GM12875 (cell line): Measurements from ENCODE around the gene PPL.
A peak's percentile ranks its signal among the peaks of the same experiment; 100 is the strongest.

Experiments
- H3K4me3 ChIP-seq: one replicate; pipeline ENCODE4 v1.5.1; 2011; ENCODE audit warnings: low read depth, low read length, control low read depth
- CTCF ChIP-seq: IDR thresholded peaks from 2 replicates; pipeline ENCODE4 v1.5.1; 2011; ENCODE audit warnings: low read depth, mild to moderate bottlenecking, control low read depth, inconsistent platforms, low read length, moderate library complexity, borderline replicate concordance; ENCODE audit not compliant: insufficient read depth

PPL gene

GRCh38 chr16:4847774-4848587 is 89.0 kb downstream of the PPL start:
- peak overlapping the region; percentile 96 for H3K4me3 ChIP-seq
- no peak for TF ChIP-seq CTCF

DNA sequence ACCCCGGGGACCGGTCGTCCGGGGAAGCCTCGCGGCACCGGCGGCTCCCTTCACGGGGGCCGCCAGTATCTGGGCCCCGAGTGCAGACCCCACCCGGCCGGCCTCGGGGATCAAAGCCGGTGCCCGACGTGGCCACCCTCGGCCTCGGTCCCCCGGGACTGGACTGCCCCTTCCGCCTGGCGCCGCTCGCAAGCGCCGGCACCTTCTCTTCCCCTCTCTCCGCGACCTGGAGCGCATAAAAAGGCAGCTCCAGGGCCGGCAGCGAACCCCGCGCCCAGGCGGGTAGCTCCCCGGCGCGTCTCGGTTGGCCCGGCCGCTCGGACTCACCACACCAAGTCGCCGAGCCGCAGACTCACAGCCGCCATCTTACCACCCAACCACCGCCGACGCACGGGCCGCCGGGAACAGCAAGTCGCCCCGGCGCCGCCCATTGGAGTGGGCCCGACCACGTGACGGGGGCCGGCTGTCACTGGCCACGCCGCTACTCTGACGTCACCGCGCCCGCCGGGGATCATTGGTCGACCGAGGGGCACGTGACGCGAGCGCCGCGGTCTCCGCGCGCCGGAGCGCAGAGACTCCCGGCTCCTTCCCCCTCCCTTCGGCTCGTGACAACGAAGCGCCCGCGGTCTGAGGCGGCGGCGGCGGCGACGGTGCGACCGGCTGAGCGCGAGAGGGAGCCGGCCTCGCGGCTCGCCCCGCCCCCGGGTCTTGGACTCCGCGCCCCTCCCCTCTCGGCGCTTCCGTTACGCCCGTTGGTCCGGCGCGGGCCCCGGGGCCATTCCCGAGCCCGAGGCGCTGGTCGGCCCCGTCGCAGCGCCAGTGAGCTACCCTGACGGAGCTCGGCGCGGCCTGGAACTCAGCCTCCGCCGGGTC is 89.8 kb downstream of the PPL start, which contains the start of the genes GLYR1 and UBN1:
Gene GLYR1 (minus strand): TSS at position 388 of the 873 bp plus-strand sequence. CDS start 23 bp downstream, at position 365.
Gene UBN1 (plus strand): TSS at position 581 of the 873 bp plus-strand sequence. CDS start 5,437 bp downstream, outside the sequence.
- TF ChIP-seq CTCF, result no peak
- peak within 1 kb of the TSS; percentile 97 for H3K4me3 ChIP-seq

DNA sequence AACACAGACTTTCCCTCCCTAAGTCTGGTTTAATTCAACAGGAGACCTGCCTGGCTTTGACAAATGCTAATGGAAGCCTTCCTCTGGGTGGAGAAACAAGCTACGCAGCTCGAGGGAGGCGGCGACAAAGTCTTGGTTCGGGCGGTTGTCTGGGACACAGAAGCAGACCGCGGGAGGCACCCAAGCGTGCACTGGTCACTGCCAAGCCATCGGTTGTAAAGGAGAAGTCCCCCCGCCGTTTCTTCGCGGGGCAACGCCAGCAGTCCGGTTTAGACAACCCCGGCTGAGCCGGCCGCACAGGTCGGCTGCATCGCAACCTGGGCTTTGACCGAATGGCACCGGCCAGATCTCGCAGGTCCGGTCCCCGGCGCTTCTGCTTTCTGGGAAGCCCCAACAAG is 90.4 kb downstream of the PPL start:
- peak overlapping the region; percentile 97 for H3K4me3 ChIP-seq
- no peak for TF ChIP-seq CTCF

- TF ChIP-seq CTCF, result no peak
- H3K4me3 ChIP-seq, result no peak overlapping the region
Measured at GRCh38 chr16:4840984-4841383, 96.0 kb downstream of the PPL start.

- no peak for TF ChIP-seq CTCF
- no peak overlapping the region for H3K4me3 ChIP-seq
Measured at GRCh38 chr16:4839942-4840341, 97.0 kb downstream of the PPL start.

GRCh38 chr16:4837733-4838501 is 99.0 kb downstream of the PPL start:
- H3K4me3 ChIP-seq, result no peak overlapping the region
- no peak for TF ChIP-seq CTCF
